Measurements from ENCODE around the gene PLCB4.

GRCh38 chr20:9040863-9041524 lies 27.9 kb upstream of the PLCB4 start:
- no peak for TF ChIP-seq POLR2A (IDR thresholded peaks at IDR 0.05)
- TF ChIP-seq, protein P1, sequence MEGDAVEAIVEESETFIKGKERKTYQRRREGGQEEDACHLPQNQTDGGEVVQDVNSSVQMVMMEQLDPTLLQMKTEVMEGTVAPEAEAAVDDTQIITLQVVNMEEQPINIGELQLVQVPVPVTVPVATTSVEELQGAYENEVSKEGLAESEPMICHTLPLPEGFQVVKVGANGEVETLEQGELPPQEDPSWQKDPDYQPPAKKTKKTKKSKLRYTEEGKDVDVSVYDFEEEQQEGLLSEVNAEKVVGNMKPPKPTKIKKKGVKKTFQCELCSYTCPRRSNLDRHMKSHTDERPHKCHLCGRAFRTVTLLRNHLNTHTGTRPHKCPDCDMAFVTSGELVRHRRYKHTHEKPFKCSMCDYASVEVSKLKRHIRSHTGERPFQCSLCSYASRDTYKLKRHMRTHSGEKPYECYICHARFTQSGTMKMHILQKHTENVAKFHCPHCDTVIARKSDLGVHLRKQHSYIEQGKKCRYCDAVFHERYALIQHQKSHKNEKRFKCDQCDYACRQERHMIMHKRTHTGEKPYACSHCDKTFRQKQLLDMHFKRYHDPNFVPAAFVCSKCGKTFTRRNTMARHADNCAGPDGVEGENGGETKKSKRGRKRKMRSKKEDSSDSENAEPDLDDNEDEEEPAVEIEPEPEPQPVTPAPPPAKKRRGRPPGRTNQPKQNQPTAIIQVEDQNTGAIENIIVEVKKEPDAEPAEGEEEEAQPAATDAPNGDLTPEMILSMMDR (IDR thresholded peaks at IDR 0.05): no peak

Measured in testis (tissue), 2 donors.